Brain microvascular endothelial cell (primary cell): ENCODE measurements around the gene HYLS1.

Source experiments
- DNase-seq: peaks from one replicate; pipeline ENCODE4 v3.0.0-alpha.2; 2020
- H3K27ac ChIP-seq: fragments of 250-450 bp; sonication (Bioruptor Pico); 2 replicates; pipeline ENCODE4 v1.5.1; 2020; ENCODE audit warnings: mild to moderate bottlenecking, moderate library complexity
- H3K27me3 ChIP-seq: fragments of 250-450 bp; sonication (Bioruptor Pico); replicated peaks from 2 replicates; pipeline ENCODE4 v1.5.1; 2020; ENCODE audit warnings: mild to moderate bottlenecking
- H3K36me3 ChIP-seq: fragments of 250-450 bp; sonication (Bioruptor Pico); replicated peaks from 2 replicates; pipeline ENCODE4 v1.5.1; 2020; ENCODE audit warnings: mild to moderate bottlenecking
- H3K4me3 ChIP-seq: 2 replicates; pipeline ENCODE4 v1.5.1; 2011; ENCODE audit warnings: low read depth, mild to moderate bottlenecking, control low read depth, low read length, moderate library complexity
- in situ Hi-C: cut with HindIII; loops from 2 replicates; pipeline ENCODE4 v1.10.0; 2017; ENCODE audit warnings: low sequenced_read_pairs, low pct_ligation_motif_present
- TF ChIP-seq, protein P1 (sequence below): IDR thresholded peaks from 2 replicates; pipeline ENCODE4 v1.5.1; 2011; ENCODE audit warnings: low read depth, mild to moderate bottlenecking, moderate library complexity, low read length, control low read depth, inconsistent platforms; ENCODE audit errors: missing control alignments

HYLS1 gene

DNA sequence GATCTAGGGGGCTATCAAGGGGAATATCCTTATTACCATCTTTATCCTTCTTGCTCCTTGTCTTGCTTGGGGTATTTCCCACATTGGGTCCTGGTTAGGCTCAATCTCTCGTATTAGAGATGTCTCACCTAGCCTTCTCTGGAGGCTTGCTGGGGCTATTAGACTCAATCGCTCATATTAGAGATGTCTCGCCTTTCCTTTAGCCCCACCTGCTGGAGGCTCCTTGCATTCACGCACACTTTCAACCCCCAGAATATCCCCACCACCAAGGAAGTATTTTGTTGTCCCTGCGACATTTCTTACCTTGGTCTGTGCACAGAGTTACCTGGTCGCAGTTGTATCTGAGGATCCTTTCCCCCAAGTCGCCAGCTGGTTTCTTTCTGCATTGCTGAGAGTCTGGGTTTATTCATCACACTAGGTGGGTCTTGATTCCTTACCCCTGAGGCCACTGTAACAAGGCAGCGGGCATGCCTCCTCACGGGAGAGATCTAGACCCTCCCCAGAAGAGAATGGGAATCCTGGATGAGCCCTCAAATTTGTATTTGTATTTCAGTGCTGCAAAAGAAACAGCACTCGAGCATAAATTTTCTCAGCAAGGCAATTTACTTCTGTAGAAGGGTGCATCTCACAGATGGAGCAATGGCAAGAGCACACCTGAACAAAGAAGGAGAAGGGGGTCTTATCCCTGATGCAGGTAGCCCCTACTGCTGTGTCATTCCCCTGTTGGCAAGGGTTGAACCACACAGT, 15.9 kb upstream of the HYLS1 start:
- Histone ChIP-seq H3K36me3 (no peaks in the 10 kb centered on the region), H3K4me3 (no peak overlapping the region), H3K27me3 (no peaks in the 10 kb centered on the region), H3K27ac (no peak overlapping the region)
- TF ChIP-seq, protein P1, sequence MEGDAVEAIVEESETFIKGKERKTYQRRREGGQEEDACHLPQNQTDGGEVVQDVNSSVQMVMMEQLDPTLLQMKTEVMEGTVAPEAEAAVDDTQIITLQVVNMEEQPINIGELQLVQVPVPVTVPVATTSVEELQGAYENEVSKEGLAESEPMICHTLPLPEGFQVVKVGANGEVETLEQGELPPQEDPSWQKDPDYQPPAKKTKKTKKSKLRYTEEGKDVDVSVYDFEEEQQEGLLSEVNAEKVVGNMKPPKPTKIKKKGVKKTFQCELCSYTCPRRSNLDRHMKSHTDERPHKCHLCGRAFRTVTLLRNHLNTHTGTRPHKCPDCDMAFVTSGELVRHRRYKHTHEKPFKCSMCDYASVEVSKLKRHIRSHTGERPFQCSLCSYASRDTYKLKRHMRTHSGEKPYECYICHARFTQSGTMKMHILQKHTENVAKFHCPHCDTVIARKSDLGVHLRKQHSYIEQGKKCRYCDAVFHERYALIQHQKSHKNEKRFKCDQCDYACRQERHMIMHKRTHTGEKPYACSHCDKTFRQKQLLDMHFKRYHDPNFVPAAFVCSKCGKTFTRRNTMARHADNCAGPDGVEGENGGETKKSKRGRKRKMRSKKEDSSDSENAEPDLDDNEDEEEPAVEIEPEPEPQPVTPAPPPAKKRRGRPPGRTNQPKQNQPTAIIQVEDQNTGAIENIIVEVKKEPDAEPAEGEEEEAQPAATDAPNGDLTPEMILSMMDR: peak; percentile 75
- DNase-seq: peak; percentile 25
- in situ Hi-C loops: no loop called here

DNA sequence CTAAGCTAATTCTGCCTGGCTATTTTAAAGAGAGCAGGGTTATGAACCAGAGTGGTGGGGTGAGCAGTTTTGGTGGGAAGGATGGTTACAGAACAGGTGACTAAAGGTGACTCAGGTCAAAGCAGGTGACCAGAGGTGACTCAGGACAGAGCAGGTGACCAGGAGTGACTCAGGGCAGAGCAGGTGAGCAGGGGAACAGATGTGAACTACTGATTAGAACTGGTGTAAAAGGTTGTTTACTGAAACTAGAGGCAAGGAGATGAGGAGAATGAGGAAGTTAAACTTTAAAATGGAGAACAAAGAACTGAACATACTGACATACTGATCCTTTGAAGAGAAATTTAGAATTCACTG, 15.4 kb upstream of the HYLS1 start:
- TF ChIP-seq, protein P1: no peak
- no peak for DNase-seq

DNA sequence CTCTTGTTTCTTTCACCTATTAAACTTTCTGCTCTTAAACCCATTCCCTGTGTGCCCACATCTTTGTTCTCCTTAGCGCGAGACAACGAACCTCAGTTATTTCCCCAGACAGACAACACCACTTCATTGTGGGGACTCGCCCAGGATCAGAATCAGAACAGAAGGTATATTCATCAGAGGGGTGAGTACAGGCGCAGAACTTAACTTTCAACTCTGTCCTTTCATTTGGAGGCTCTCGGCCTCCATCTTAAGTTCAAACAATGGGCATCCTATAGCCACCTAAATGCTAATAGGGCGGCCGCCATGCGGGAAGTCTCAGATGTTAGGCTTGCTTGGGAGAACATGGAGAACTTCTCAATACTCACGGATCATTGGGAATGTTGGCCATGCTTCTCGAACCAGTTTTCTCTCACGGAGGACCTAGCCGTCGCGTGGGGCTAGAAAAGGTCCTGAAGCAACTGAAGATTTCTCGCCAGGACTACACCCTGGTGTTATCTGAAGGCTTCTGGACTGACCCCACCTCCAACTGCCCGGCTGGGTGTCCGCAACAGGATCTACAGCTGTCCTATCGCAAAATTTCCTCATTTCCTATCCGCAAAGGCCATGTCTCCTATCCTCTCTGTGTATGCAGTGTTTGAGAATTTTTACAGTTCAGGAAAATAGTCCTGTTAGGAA, 13.4 kb upstream of the HYLS1 start:
- DNase-seq: peak; percentile 1
- TF ChIP-seq, protein P1: no peak
- H3K27me3 ChIP-seq: no peaks in the 10 kb centered on the region
- H3K4me3 ChIP-seq: peak overlapping the region; percentile 44
- in situ Hi-C loops: no loop called here
- H3K36me3 ChIP-seq: no peaks in the 10 kb centered on the region
- H3K27ac ChIP-seq: no peak overlapping the region

More for the DNA sequence above, 15.4 kb upstream of the HYLS1 start:
- Histone ChIP-seq H3K27ac (no peak overlapping the region), H3K36me3 (no peaks in the 10 kb centered on the region), H3K4me3 (no peak overlapping the region), H3K27me3 (no peaks in the 10 kb centered on the region)
- in situ Hi-C loops: no loop called here

DNA sequence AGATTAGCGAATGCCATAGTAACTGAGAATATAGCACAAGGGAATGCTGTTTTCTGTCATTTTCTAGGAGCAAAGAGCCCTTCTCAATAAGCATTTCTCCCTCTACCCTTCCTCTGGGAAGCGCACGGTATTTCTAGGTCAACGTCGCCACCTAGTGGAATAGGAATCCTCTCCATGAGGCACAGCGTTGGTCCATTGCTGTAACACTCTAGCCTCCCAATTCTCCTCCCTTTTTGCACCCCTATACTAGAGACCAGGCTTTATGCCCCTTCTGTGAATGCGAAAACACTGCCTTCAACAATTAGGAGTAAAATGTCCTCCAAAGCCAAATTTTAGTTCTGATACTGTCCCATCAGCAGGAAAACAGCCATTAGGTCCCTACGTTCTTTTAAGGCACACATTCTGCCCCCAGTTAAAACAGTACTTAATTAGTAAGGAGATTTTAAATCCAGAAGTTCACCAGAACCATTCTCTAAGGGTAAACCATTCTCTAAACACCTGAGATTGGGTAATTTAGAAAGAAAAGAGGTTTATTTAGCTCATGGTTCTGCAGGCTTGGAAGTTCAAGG, 12.8 kb upstream of the HYLS1 start:
- H3K4me3 ChIP-seq: peak overlapping the region; percentile 44
- no peaks in the 10 kb centered on the region for H3K27me3 ChIP-seq
- no peak overlapping the region for H3K27ac ChIP-seq
- H3K36me3 ChIP-seq: no peaks in the 10 kb centered on the region
- in situ Hi-C loops: no loop called here
- peak; percentile 71 for DNase-seq
- TF ChIP-seq, protein P1: peak; percentile 89

DNA sequence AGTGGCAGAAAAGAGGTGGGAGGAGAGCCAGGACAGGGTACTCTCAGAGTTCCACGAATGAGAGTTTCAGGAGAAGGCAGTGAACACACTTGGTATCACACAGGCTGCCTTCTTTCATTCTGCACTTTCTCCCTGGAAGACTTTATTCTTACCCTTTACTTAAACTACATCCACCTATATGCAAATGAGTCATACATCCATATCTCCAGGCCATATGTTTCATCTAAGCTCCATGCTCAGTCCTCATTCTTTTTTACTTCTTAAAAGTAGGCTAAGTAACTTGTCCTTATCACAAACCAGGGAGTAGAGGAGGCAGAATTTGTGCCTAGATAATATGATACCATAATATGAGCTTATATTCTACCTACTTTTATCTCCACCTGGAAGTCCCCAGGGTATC, 6.2 kb upstream of the HYLS1 start:
- H3K4me3 ChIP-seq: no peak overlapping the region
- DNase-seq: no peak
- no peak overlapping the region for H3K27ac ChIP-seq
- TF ChIP-seq, protein P1: no peak
- H3K27me3 ChIP-seq: no peaks in the 10 kb centered on the region
- no peaks in the 10 kb centered on the region for H3K36me3 ChIP-seq
- in situ Hi-C loops: no loop called here
